ENCODE measurements around the gene ODF2. TPM values are rescaled to one million over a fixed set of nuclear protein-coding genes. Genes with fewer than 3 reads are reported as not detected.

ODF2 gene
- polyA plus RNA-seq, 4 donors, result 36.0 to 57.2 (median 46.6) TPM

- peak in 3 of 4 donors; percentile 23 to 39 (median 26) for DNase-seq (ENCODE audit: low read depth in 4 of 4, low spot score in 2 of 4)
These were observed 67.6 kb downstream of the ODF2 start for GRCh38 chr9:128523199-128523925.

DNA sequence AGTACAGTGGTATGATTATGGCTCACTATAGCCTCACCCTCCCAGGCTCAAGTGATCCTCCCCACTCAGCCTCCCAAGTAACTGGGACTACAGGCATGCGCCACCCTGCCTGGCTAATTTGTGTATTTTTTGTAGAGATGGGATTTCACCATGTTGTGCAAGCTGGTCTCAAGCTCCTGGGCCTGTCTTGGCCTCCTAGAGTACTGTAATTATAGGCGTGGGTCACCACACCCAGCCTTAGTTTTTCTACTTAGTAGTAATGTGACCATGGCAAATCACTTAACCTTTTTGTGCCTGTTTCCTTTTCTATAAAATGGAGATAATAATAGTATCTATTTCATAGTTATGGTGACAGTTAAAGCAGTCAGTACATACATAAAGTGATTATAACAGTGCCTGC, 70.9 kb downstream of the ODF2 start:
- DNase-seq (ENCODE audit: low read depth in 4 of 4, low spot score in 2 of 4), result no peak

DNA sequence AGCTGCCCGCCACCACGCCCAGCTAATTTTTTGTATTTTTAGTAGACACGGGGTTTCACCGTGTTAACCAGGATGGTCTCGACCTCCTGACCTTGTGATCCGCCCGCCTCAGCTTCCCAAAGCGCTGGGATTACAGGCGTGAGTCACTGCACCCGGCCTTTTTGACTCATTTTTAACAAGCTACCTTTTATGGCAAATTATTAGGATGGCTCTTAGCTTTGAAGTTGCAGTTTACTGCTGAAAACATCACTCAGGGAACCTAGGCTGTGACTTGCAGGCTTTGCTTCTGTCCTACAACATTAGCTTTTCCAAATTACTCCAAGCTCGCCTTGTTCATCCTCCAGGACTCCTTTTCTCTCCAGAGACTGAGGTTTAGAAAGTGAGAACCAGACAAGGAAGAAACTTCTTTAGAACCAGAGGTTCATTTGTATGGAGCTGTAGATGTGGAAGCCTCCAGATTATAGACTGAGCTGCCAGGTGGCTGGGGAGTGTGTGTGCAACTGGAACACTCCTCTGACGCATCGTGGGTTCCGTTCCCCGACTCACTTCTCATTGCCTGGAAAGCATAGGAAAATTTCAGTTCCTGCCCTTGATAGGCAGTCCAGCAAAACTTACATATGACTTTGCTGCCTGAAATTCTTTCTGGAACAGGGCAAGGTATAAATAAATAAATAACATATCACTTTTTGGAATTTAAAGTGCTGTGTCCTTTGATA, 72.8 kb downstream of the ODF2 start:
- no peak for DNase-seq (ENCODE audit: low read depth in 4 of 4, low spot score in 2 of 4)

GRCh38 chr9:128529191-128529590, 73.4 kb downstream of the ODF2 start:
- DNase-seq (ENCODE audit: low read depth in 4 of 4, low spot score in 2 of 4), result no peak

DNA sequence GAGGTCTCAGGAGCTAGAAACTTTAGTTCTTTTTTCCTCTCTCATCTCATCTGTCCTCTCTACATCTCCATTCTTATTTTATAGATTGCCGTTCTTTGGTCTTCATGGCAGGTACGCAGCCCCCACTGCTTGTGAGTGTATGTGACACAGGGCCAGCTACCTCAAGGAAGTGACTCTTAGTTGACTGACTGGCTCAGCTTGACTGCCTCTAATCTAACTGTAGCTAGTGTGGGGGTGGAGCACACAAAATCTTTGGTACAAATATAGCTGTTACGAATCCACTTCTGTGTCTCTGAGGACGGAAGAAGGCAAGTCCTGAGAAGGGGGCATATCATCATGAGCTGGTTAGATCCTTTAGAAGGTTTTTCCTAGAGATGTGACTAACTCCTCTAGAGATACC, 76.8 kb downstream of the ODF2 start:
- no peak for DNase-seq (ENCODE audit: low read depth in 4 of 4, low spot score in 2 of 4)

DNA sequence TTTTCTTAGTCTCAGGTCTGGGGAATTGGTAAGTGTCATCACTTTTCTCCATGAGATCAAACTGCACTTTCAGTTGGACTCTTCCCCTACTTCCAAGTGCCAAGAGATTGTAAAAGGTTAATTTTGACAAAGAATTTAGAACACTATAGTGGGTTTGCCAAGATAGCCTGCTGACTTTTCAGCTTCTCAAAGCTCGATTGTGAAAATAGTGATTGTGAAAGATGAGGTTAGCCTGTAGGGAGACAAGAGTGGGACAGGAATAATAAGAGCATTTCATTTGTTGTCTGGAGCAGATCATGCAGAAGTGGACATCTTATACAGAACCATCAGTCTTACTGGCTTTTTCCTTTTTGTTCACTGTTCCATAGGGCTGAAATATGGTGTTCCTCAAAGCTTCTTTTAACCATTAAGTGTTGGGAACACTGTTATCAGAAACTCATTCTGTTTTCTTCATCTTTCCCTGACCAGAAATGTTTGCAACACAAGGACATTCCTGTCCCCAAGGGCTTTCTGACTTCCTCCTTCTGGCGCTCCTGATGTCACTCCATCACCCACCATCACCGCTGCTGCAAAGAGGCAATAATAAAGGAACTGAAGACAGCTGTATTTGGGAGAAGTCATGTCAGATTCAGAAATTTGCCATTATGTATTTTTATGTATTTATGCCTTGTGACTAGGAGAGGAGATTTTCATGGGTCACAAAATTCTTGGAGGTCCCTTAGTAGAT, 85.0 kb downstream of the ODF2 start:
- DNase-seq (ENCODE audit: low read depth in 4 of 4, low spot score in 2 of 4), result no peak

DNA sequence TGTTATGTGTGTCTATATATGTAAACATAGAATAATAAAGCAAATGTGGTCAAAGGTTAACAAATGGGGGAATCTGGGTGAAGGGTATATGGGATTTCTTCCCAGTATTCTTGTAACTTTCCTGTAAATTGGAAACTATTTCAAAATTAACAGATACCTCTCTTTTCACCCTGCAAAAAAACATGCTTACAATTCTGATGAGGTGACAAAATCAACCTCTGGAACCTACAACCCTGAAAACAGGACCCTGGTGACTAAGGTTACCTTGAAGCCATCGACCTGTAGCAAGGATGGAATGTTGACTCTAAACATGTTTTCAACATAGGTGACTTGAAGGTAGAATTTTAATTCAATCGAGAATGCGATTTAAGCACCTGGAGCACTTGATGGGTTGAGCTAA, 90.7 kb downstream of the ODF2 start:
- DNase-seq (ENCODE audit: low read depth in 4 of 4, low spot score in 2 of 4), result no peak

GRCh38 chr9:128548876-128549275, 93.1 kb downstream of the ODF2 start:
- no peak for DNase-seq (ENCODE audit: low read depth in 4 of 4, low spot score in 2 of 4)

- no peak for DNase-seq (ENCODE audit: low read depth in 4 of 4, low spot score in 2 of 4)
These were observed 94.4 kb downstream of the ODF2 start for GRCh38 chr9:128550226-128550625.

Other genes with a start within 250 kb of the ODF2 start
- gene GOLGA2, start 180.0 kb upstream of the ODF2 start, polyA plus RNA-seq (ENCODE audit: insufficient read length in 4 of 4), result 100 to 1,000 TPM in 2 of 4 donors, 10 to 100 TPM in 2; 69.1 to 113 (median 87.1) TPM
- 10 to 100 TPM; 29.2 to 37.0 (median 33.2) TPM for gene SWI5, start 179.7 kb upstream of the ODF2 start, polyA plus RNA-seq (ENCODE audit: insufficient read length in 4 of 4)
- 10 to 100 TPM; 38.3 to 41.3 (median 39.9) TPM for gene TRUB2, start 133.6 kb upstream of the ODF2 start, polyA plus RNA-seq (ENCODE audit: insufficient read length in 4 of 4)
- 10 to 100 TPM; 52.6 to 95.2 (median 79.7) TPM for gene COQ4, start 133.2 kb upstream of the ODF2 start, polyA plus RNA-seq (ENCODE audit: insufficient read length in 4 of 4)
- 10 to 100 TPM; 15.9 to 24.9 (median 21.9) TPM for gene SLC27A4, start 115.5 kb upstream of the ODF2 start, polyA plus RNA-seq (ENCODE audit: insufficient read length in 4 of 4)
- gene URM1, start 84.6 kb upstream of the ODF2 start, polyA plus RNA-seq (ENCODE audit: insufficient read length in 4 of 4), result 10 to 100 TPM; 52.6 to 71.2 (median 57.7) TPM
- gene CERCAM, start 35.1 kb upstream of the ODF2 start, polyA plus RNA-seq (ENCODE audit: insufficient read length in 4 of 4), result 10 to 100 TPM; 35.4 to 55.8 (median 47.5) TPM
- 10 to 100 TPM; 27.9 to 30.9 (median 29.9) TPM for gene GLE1, start 48.7 kb downstream of the ODF2 start, polyA plus RNA-seq (ENCODE audit: insufficient read length in 4 of 4)
- 100 to 1,000 TPM; 286 to 440 (median 375) TPM for gene SPTAN1, start 96.6 kb downstream of the ODF2 start, polyA plus RNA-seq (ENCODE audit: insufficient read length in 4 of 4)
- gene DYNC2I2, start 200.8 kb downstream of the ODF2 start, polyA plus RNA-seq (ENCODE audit: insufficient read length in 4 of 4), result 10 to 100 TPM; 55.5 to 95.5 (median 78.0) TPM
- gene SET, start 233.2 kb downstream of the ODF2 start, polyA plus RNA-seq (ENCODE audit: insufficient read length in 4 of 4), result 100 to 1,000 TPM; 556 to 701 (median 612) TPM
- 10 to 100 TPM in 3 of 4 donors, 1 to 10 TPM in 1; 6.9 to 15.6 (median 12.5) TPM for gene PKN3, start 246.5 kb downstream of the ODF2 start, polyA plus RNA-seq (ENCODE audit: insufficient read length in 4 of 4)

Measured in left renal cortex interstitium (tissue), 4 donors.